ENCODE results near the gene MAPKAP1.

MAPKAP1 gene

GRCh38 chr9:125561509-125562148, 145.4 kb downstream of the MAPKAP1 start:
- no peak overlapping the region for H3K4me3 ChIP-seq (ENCODE audit: low read length)
- no peak for TF ChIP-seq CTCF (IDR thresholded peaks at IDR 0.05; ENCODE audit: insufficient read depth, low read depth, low read length, missing control alignments)
- no peak for DNase-seq (ENCODE audit: low read depth)

- H3K4me3 ChIP-seq (ENCODE audit: low read length) = no peak overlapping the region
- no peak for TF ChIP-seq CTCF (IDR thresholded peaks at IDR 0.05; ENCODE audit: insufficient read depth, low read depth, low read length, missing control alignments)
- DNase-seq (ENCODE audit: low read depth) = no peak
Measured at GRCh38 chr9:125559894-125560293, 147.1 kb downstream of the MAPKAP1 start.

GRCh38 chr9:125559194-125559593, 147.8 kb downstream of the MAPKAP1 start:
- H3K4me3 ChIP-seq (ENCODE audit: low read length) = no peak overlapping the region
- TF ChIP-seq CTCF (IDR thresholded peaks at IDR 0.05; ENCODE audit: insufficient read depth, low read depth, low read length, missing control alignments) = no peak
- DNase-seq (ENCODE audit: low read depth) = no peak

GRCh38 chr9:125558453-125559092, 148.4 kb downstream of the MAPKAP1 start:
- peak; percentile 92 for TF ChIP-seq CTCF (IDR thresholded peaks at IDR 0.05; ENCODE audit: insufficient read depth, low read depth, low read length, missing control alignments)
- H3K4me3 ChIP-seq (ENCODE audit: low read length) = no peak overlapping the region
- DNase-seq (ENCODE audit: low read depth) = peak; percentile 80

- no peak for DNase-seq (ENCODE audit: low read depth)
Measured at GRCh38 chr9:125556046-125556721, 150.8 kb downstream of the MAPKAP1 start.

DNA sequence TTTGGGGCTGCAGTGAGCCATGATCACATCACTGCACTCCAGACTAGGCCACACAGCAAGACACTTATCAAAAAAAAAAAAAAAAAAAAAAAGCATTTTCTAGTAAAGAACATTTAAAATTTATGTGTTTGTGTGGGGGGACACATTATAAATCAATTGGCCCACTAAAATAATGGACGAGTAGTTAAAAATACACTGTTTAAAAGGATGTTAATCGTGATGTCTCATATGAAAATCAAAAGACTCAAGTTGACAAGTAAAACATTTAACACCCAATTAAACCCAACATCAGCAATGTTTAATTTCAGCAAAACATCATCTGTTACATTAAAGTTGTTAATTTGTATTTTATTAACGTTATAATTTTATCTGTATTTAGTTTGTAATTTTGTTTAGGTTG, 152.3 kb downstream of the MAPKAP1 start:
- no peak overlapping the region for H3K4me3 ChIP-seq (ENCODE audit: low read length)
- DNase-seq (ENCODE audit: low read depth) = no peak
- no peak for TF ChIP-seq CTCF (IDR thresholded peaks at IDR 0.05; ENCODE audit: insufficient read depth, low read depth, low read length, missing control alignments)

More at GRCh38 chr9:125556046-125556721, 150.8 kb downstream of the MAPKAP1 start:
- no peak overlapping the region for H3K4me3 ChIP-seq (ENCODE audit: low read length)
- TF ChIP-seq CTCF (IDR thresholded peaks at IDR 0.05; ENCODE audit: insufficient read depth, low read depth, low read length, missing control alignments) = no peak
